ACHN (cell line): Measurements from ENCODE around the gene AKAP6.

Experiments
- DNase-seq: peaks from one replicate; pipeline ENCODE4 v3.0.0-alpha.2; 2015
- in situ Hi-C: cut with HindIII; loops from 2 replicates; pipeline ENCODE4 v1.10.0; 2017; ENCODE audit warnings: low sequenced_read_pairs, low pct_ligation_motif_present, low pct_unique_long_range_greater_than_20kb

Gene AKAP6

DNA sequence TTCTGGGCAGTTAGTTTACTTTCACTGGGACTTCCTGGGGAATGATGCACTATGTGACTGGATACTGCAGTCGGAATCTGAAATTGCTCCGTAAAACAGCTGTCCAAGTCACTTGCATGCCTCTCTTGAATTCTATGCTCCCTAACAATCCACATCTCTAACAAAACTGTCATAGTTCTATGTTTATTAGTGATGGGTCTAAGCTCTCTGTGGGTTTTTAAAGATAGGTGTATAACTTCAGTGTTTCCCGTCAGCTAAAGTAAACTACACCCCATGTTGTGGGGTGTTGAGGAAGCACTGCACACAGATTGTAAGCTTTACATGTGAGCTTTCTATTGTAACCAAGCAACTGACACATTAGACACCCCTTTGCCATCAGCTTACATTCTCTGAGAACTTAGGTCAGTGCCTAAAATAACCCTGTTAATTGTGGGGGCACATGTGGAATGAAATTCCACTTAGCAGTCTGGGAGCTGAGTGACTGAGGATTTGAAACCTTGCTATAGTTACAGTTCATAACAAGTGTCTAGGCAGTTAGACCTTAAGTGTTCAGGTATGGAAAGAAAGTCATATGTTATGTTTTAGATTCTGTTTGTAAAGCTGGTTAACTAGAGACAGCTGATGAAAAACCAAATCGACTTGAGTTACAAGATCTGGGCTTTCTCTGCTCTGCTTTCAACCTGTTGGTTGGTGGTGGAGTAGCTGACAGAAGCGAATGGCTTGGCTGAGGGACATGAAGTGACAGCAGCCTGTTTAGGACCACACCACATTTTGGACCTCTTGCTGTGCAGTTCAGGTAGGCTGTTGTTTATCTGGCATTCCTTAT, 165.7 kb downstream of the AKAP6 start:
- in situ Hi-C loops, result no loop called here
- no peak for DNase-seq

DNA sequence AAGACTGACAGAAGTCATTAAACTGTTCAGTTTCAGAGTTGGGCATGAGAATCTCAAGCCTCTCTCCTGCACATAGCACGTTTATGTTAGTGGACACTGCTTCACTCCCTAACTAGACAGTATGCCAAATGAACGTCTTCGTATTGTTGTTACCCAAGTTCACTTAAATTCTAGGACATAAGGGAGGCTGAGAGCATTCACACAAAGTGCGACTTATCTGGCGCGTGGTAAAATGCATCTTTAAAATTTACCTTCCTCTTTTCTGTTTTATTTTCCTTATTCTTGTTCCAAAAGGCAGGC, 166.3 kb downstream of the AKAP6 start:
- DNase-seq, result no peak
- in situ Hi-C loops, result no loop called here

DNA sequence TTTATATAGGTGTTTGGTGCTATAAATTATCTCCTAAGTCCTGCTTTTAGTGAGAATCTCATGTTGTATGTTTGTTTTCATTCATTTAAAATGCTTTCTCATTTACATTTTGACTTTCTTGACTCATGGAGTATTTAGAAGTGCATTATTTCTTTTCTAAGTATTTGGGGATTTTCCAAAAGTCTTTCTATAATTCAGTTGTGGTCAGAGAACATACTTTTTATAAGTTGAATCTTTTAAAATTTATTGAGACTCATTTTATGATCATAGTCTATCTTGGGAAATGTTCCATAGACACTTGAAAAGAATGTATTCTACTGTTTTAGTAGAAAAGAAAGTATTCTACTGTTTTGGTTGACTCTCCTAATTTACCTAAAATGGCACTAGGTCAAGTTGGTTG, 168.2 kb downstream of the AKAP6 start:
- in situ Hi-C loops, result no loop called here
- DNase-seq, result no peak

DNA sequence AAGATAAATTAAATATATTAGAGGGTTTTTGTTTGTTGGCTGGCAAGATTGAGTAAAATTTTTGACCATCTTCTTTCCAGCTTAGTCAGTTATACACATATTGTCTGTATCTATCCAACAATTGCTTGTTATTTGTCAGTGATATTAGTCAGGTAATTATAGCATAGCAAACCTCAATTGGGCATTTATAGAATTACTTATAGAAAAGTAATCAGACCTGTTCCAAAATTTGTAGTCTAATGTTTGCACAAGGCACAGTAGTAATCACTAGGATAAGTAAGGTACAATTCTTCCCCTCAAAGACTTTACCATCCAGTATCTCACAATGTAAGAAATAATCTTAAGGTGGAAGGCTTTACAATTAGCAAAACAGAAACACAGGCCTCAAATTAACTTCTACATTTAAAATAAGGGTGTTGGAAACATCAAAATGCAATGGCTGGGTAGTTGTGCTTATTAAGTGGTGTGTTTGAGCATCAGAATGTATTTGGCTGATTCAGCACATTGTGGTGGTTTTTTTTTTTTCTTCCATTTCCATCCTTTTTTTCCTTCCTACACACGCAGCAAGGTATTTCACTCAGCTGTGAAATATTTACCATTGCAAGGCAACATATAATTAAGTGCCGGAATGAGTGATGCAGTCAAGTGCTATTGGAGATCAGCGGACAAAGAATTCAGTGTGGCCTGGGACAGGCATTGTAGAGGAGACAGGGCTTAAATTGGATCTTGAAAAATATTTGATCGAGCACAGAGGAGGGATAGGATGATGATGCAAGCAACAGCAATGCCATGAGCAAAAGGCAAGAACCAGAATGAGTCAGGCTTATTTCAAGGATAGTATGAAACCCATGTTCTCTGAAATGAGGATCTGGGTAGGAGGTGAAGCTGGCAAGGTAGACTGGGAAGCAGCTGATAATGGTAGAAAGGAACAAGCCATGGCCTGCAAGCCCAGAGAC, 178.2 kb downstream of the AKAP6 start:
- in situ Hi-C loops, result no loop called here
- DNase-seq, result peak; percentile 25

DNA sequence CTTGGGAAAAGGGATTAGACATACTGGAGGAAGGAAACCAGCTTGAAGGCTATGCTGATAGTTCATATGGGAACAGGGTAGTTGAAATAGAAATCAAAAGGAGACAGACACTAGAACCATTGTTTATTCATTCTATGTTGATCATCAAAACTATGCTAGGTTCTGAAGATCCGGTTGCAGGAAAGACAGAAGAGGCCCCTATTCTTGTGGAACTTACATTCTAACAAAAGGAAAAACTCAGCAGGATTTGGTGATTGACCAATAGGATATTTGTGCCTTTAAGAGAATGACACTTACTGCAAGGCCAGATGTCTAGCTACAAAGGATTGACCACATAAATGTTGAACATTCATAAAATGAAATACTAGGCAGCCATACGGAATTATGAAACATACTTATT, 179.2 kb downstream of the AKAP6 start:
- in situ Hi-C loops, result no loop called here
- no peak for DNase-seq

DNA sequence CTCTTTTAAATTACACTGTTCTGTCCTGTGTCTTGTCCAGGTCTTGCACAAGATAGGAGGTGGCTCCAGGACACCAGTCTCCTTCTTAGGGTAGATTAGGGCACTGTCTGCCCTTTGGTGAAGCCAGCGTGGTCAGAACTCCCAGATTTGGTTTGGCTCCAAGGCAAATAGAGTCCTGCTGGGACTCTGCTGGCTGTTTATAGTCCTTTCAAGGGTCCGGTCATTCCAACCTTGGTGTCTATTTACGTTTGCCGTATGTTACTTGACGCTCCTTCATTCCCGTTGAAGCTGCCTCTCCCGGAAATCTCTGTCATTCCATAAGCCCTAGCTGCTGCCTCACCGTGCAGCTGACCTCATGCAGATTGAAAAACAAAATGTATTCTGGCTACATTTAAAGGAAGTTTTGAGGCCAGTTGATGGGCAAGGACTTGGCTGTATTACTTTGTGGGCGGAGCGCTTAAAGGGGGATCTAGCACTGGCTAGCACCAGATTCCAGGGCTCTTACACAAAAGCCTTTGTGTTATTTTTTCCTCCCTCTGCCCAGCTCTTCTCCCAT, 180.6 kb downstream of the AKAP6 start:
- in situ Hi-C loops, result no loop called here
- peak; percentile 16 for DNase-seq

DNA sequence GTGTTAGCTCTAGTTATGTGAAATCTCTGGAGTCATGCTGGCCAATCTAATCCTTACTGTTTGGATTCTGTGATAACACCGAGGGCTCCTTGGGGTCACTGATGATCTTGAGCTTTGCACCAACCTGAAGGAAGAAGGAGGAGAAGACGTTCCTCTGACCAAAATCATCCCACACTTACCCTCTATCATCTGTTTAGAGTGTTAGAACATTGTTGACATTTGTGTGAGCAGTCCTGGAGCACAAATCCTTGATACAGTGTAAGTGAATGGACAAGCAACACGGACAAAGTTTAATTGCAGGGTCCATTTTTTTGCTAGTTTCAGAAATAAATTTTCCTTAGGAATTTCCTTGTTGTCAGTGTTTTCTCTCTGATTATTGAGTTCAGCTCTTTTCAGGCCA, 181.7 kb downstream of the AKAP6 start:
- no peak for DNase-seq
- in situ Hi-C loops, result no loop called here

DNA sequence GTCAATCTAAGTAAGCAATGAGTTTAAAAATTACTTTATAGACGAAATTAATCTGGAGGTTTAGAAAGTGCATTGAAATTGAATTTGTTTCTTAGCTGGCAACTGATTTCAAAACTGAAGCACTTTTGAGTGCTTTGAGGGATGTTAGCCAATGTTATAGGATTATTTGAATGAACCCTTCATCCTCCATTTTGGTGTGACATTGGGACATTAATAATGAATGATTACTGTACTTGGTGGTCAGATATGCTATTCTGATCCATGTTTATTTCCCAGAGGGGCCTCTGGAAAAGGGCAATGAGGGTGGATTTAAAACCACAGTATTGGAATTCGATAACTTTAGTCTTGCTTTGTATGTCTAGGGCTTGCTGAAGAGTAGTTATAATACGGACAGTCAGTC, 183.2 kb downstream of the AKAP6 start:
- DNase-seq, result no peak
- in situ Hi-C loops, result no loop called here

DNA sequence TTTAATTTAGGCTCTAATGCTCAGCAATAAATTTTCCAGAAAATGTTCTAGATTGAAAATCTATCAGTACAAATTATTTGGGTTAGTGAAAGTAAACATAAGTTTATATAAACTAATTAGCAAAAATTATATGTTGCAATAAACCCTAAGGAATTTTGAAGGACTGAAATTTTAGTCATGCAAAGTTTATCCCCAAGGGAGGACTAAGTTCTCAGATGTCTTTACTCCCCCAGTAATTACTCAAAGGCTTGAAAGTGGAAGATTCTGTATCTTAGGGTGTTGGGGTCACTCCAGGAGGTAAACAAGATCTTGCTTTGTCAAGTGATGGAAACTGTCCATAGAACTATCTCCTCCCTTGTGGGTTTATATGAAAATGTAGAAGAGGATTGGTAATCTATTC, 183.7 kb downstream of the AKAP6 start:
- in situ Hi-C loops, result no loop called here

DNA sequence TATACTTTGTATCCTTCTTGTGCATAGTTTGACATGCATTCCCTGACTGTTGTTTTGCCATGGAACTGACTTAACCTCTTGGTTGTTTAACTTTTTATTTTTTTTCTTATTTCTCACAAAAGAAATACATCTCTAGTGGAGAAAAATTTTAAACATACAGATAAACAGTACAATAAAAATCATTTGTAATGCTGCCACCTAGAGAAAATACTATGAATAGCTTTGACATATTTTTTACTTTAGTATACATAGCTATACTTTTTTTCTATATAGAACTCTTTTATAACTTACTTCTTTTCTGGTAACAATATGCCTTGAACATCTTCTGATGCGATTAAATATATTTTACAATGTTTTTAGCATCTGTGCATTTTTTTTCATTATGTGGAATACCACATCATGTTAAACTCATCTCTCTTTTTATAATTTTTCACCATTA, 184.5 kb downstream of the AKAP6 start:
- in situ Hi-C loops, result no loop called here

More for the DNA sequence above, 183.7 kb downstream of the AKAP6 start:
- DNase-seq, result no peak

DNA sequence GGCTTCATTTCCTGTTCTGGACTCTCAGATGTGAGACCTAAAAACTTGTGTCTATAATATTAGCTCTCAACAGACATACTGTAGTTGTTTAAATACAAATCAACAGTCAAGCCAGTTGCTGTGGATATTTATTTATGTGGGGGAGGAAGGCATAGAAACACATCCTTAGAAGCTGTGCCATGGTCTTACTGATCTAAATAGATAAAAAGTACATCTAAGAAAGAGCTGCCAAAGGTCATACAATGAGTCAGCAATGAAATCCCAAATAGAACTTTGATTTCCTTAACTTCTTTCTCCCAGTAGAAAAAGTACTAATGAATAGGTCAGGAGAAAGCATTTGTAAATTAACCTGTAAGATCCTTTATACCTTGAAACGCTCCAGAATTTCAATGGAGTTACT, 185.1 kb downstream of the AKAP6 start:
- in situ Hi-C loops, result no loop called here
- no peak for DNase-seq

More for the DNA sequence above, 184.5 kb downstream of the AKAP6 start:
- DNase-seq, result peak; percentile 8

DNA sequence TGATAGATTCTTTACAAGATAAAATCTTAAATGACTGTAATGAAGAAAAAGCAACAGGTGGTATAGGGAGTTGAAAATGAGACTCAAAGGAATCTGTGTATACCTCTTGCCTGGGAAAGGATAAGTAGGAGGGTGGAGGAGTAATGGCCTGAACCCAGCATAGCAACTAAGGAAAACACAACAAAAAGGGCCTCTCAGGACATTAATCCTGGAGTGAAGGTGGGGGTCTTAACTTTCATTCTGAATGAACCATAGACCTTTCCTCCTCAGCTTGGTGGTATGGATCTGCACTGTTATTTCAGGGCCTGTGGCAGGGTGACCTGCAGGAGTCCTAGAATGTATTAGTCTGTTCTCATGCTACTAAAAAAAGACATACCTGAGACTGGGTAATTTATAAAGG, 185.6 kb downstream of the AKAP6 start:
- no peak for DNase-seq
- in situ Hi-C loops, result no loop called here

DNA sequence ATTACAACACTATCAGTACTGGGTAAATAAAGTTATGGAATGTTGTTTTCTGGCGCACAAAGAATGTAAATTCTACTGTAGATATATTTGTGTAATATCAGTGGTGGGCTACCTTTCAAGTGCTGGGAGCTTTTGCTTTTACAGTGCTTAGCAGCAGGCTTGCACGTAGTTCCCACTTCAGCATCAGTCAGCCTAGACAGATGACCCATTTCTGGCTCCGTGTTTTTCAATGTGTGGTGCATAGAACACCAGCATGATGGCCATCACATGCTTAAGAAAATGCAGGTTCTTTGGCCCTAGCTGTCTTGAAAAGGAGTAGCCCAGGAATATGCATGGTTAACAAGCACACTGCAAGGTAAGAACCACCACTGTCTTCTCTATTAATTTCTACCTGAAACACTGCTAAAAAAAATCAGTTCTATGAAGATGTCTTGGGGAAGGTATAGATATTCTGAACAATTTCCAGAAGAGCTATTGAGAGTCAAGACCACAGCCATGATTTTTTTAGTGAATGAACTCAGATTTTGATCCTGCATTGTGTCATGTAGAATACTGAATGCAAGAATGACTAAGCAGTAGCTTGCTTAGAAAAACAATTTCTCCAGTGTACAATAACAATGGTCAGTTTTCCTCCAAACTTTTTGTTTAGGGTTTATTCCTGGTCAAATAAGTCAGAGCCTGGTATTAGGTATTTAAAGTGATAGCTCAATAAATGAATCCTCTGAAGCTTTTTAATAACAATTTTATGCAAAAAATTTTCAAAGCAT, 195.7 kb downstream of the AKAP6 start:
- no peak for DNase-seq
- in situ Hi-C loops, result no loop called here

DNA sequence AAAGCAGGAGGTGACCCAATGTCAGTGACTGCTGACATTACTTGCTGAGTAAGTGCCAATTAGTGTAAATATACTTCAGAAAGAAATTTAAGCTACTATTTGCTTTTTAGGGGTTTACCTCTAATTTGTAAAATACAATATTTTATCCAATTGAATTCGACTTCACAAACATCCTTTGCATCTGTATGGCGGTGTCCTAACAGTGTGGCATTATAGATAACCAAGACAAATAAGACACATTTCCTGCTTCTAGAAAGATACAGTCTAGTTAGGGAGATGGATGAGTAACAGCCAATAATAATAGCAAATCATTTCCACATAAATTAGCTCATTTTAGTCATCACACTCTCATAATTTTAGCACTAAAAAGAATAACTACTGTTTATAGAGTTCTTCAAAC, 196.5 kb downstream of the AKAP6 start:
- no peak for DNase-seq
- in situ Hi-C loops, result no loop called here

DNA sequence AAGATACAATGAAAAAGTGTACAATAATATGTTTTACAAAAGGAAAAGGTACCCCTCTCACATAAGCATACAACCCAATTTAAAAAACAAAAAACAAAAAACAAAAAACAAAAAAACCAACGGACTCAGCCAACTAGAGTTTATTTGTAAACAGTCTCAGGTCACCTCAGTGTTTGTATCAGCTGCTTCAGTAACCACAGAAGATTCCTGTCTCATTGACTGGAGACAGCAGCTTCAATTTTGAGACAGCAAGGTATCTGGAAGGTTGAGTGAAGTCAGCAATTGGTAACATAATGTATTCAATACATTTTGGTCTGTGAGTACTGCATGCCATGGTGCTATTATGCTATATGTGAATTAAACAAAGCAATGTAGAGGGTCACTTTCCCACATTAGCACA, 201.7 kb downstream of the AKAP6 start:
- no peak for DNase-seq
- in situ Hi-C loops, result no loop called here

DNA sequence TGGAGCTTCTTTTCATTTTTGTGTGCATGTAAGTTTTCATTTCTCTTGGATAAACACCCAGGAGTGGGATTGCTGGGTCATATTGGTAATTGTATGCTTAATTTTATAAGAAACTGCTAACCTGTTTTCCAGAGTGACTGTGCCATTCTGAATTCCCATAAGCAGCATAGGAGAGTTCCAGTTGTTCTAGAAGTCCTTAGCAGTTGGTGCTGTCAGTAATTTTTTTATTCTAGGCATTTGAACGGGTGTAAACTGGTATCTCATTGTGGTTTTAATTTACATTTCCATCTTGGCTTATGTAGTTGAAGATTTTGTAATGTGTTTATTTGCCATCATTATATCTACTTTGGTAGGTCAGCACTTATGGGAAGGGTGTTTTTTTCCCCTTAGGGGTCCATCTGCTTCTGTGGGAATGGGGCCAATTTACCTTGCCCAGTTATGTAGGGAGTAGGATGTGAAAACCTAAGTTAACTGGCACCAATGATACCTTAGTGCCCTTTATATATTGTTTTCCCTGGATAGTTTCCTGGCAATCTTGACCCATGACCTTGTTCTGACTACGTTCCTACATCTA, 202.9 kb downstream of the AKAP6 start:
- no peak for DNase-seq
- in situ Hi-C loops, result no loop called here

DNA sequence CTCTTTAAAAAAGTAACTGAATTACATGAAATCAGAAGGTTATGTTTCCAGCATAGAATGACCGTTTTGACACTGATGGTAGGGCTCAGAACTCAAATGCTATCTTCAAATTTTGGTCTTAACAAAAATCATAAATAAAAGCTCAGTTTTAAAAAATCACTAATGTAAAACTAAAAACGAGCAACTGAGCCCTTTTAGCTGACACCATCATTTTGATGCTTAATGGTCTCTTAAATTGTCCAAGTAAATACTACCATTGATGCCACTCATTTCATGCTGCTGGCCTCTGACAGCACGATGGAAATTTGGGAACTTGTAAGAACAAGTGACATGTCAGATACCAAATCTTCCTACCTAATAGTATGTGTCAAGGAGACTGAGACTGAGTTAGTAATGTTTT, 205.0 kb downstream of the AKAP6 start:
- in situ Hi-C loops, result no loop called here
- no peak for DNase-seq

DNA sequence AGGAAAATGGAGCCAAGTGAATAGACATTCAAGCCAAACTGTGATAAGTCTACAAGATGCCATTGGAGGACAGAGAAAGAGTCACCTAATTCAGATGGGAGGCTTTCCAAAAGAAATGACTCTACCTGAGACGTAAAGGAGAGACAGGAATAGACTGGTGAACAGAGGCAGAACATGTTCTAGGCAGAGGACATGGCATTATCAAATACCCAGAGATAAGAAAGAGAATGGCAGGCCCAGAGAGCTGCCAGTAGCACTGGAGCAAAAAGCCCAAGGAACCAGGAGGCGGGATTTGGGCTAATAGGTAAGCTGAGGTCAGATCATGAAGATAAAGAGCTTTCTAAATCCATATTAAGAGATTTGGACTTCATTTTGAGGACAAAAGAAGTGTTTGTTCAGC, 207.1 kb downstream of the AKAP6 start:
- in situ Hi-C loops, result no loop called here
- DNase-seq, result no peak
